Pancreas (tissue), 10 donors: ENCODE results near the gene POU4F1. TPM values are rescaled to one million over a fixed set of nuclear protein-coding genes. Genes with fewer than 3 reads are reported as not detected.

Experiments
- ATAC-seq, 4 donors: fragments of 200-7000 bp; cut with Tn5 transposase; one replicate each; pipeline versions ENCODE4 v1.8.0 to v1.9.1; 2020; ENCODE audit warnings: mild to moderate bottlenecking in 4 of 4, moderate library complexity in 4 of 4
- DNase-seq, 6 donors: peaks; one replicate each; pipeline ENCODE4 v3.0.0-alpha.2; 2020
- FAIRE-seq: peaks from 2 replicates; lab custom pipeline; 2012; peaks lifted over from hg19 to GRCh38; lab: Jason Lieb, UNC
- H3K27ac ChIP-seq, 4 donors: fragments of 200-600 bp; sonication (generic); 1 replicate in 3 of 4; 2 replicates in 1 of 4; pipeline versions ENCODE4 v1.5.0 to v1.8.0; 2020
- H3K27me3 ChIP-seq, 4 donors: fragments of 200-600 bp; one replicate each; pipeline ENCODE4 v1.8.0; 2021
- H3K36me3 ChIP-seq, 3 donors: fragments of 200-600 bp; sonication (generic) in 1 of 3; one replicate each; pipeline versions ENCODE4 v1.5.0 to v1.8.0; 2020 to 2021
- H3K4me1 ChIP-seq, 3 donors: fragments of 200-600 bp; one replicate each; pipeline ENCODE4 v1.8.0; 2021
- H3K4me3 ChIP-seq, 4 donors: fragments of 200-600 bp; sonication (generic) in 2 of 4; one replicate each; pipeline versions ENCODE4 v1.5.0 to v1.8.0; 2020 to 2021
- H3K9me3 ChIP-seq, 4 donors: fragments of 200-600 bp; one replicate each; pipeline ENCODE4 v1.8.0; 2021
- CTCF ChIP-seq, 4 donors: fragments of 200-600 bp; sonication (generic) in 3 of 4; IDR thresholded peaks; one replicate each; pipeline versions ENCODE4 v1.5.0 to v1.8.0; 2021; ENCODE audit warnings: antibody characterized with exemption in 4 of 4
- WGBS, 2 donors: extraction: QIAGEN DNeasy Blood & Tissue Kit; methylation state at CpG; one replicate each; pipeline ENCODE4 v1.1.7; 2013; 5-methylcytosine and 5-hydroxymethylcytosine counted together
- intact Hi-C, 3 donors: fragments of 100-400 bp; cut with DNase I; formaldehyde crosslinking; loops; one replicate each; pipeline versions ENCODE4 v1.11.1 to v1.14.2; 2022
- polyA plus RNA-seq, 2 donors: library from polyadenylated mRNA; stranded (reverse); fragments of 200-250 nt; gene quantifications; one replicate each; pipeline ENCODE4 v1.2.3, GENCODE V29; 2013
- total RNA-seq, 6 donors: library from RNA; stranded (reverse); fragmentation: NEBNext Ultra II Directional in 4 of 6; extraction: Animal tissue kit (Norgen Biotek cat#: 25700) in 4 of 6; gene quantifications; one replicate each; pipeline versions ENCODE4 v1.2.1 to v1.2.4, GENCODE V29; 2021 to 2023
- donor health status: healthy with polysubstance abuse.
- donor health status: DM: no; HTN: no; CAD: no; lungs with moderate emphysema.
- donor health status: DM: no; HTN: no; CAD: no.
- donor health status: control.
- donor health status: control.
- donor health status: Bipolar disorder and iron deficiency.
- donor health status: DM: yes; HTN: yes; CAD: no.
- donor health status: DM: no; HTN: no; CAD: no.
- donor health status: DM: no; HTN: no; CAD: no.
- donor health status: DM: yes; HTN: yes; CAD: no.

The POU4F1 gene
- total and polyA plus RNA-seq, 8 donors: 0.02 to 0.06 (median 0.04) TPM; not detected in 5

- Histone ChIP-seq H3K27ac (no peak overlapping the region), H3K36me3 (no peaks in the 10 kb centered on the region), H3K9me3 (no peaks in the 10 kb centered on the region), H3K4me1 (peaks cover 0 to 7% (median 0%) of the 10 kb centered on the region in 3 donors), H3K27me3 (peaks cover 4 to 90% (median 41%) of the 10 kb centered on the region in 4 donors), H3K4me3 (no peak overlapping the region)
- no peak for FAIRE-seq
- ATAC-seq: no peak
- intact Hi-C loops: no loop called here
- WGBS, 2 donors: 14 to 18% methylated on average over 5 of the region's 5 CpGs
- TF ChIP-seq CTCF (IDR thresholded peaks at IDR 0.05): no peak
- no peak for DNase-seq
Observed at GRCh38 chr13:78598966-78599644, 4.2 kb downstream of the POU4F1 start.

GRCh38 chr13:78598116-78598781, 5.1 kb downstream of the POU4F1 start:
- TF ChIP-seq CTCF (IDR thresholded peaks at IDR 0.05): no peak
- Histone ChIP-seq H3K27ac (no peak overlapping the region), H3K4me3 (no peak overlapping the region), H3K9me3 (no peaks in the 10 kb centered on the region), H3K36me3 (no peaks in the 10 kb centered on the region), H3K27me3 (peaks cover 4 to 91% (median 44%) of the 10 kb centered on the region in 4 donors), H3K4me1 (peaks cover 0 to 4% (median 0%) of the 10 kb centered on the region in 3 donors)
- intact Hi-C loops: no loop called here
- DNase-seq (no peak), ATAC-seq (no peak), FAIRE-seq (peak; percentile 26)
- 12 to 13% methylated on average over 3 of the region's 3 CpGs for WGBS, 2 donors

GRCh38 chr13:78597602-78597932, 5.8 kb downstream of the POU4F1 start:
- no peak for FAIRE-seq
- intact Hi-C loops: no loop called here
- TF ChIP-seq CTCF (IDR thresholded peaks at IDR 0.05): no peak
- Histone ChIP-seq H3K4me1 (no peaks in the 10 kb centered on the region), H3K9me3 (no peaks in the 10 kb centered on the region), H3K27ac (no peak overlapping the region), H3K36me3 (no peaks in the 10 kb centered on the region), H3K4me3 (no peak overlapping the region), H3K27me3 (peaks cover 4 to 92% (median 50%) of the 10 kb centered on the region in 4 donors)
- DNase-seq: no peak
- ATAC-seq: no peak
- WGBS, 2 donors: 15 to 20% methylated on average over 7 of the region's 7 CpGs

GRCh38 chr13:78596736-78597601, 6.4 kb downstream of the POU4F1 start:
- Histone ChIP-seq H3K9me3 (no peaks in the 10 kb centered on the region), H3K27ac (no peak overlapping the region), H3K4me3 (no peak overlapping the region), H3K36me3 (no peaks in the 10 kb centered on the region), H3K27me3 (peaks cover 6 to 95% (median 55%) of the 10 kb centered on the region in 4 donors), H3K4me1 (no peaks in the 10 kb centered on the region)
- no peak for DNase-seq
- FAIRE-seq: no peak
- TF ChIP-seq CTCF (IDR thresholded peaks at IDR 0.05): no peak
- no peak for ATAC-seq
- 10% methylated on average over 50 of the region's 50 CpGs for WGBS, 2 donors
- intact Hi-C loops: no loop called here
